SJSA1 (cell line): ENCODE results near the gene FARP1. TPM values are rescaled to one million over a fixed set of nuclear protein-coding genes. Genes with fewer than 3 reads are reported as not detected.

Source experiments
- DNase-seq, 2 experiments: peaks; one replicate each; pipeline ENCODE4 v3.0.0-alpha.2; 2015 to 2020; ENCODE audit warnings: low spot score in 2 of 2, low read depth in 1 of 2
- H3K27ac ChIP-seq: fragments of 250-450 bp; sonication (Bioruptor Pico); 2 replicates; pipeline ENCODE4 v1.5.1; 2020; ENCODE audit warnings: mild to moderate bottlenecking, moderate library complexity
- H3K27me3 ChIP-seq: fragments of 250-450 bp; sonication (Bioruptor Pico); replicated peaks from 2 replicates; pipeline ENCODE4 v1.5.1; 2020; ENCODE audit warnings: mild to moderate bottlenecking, moderate library complexity
- H3K36me3 ChIP-seq: fragments of 250-450 bp; sonication (Bioruptor Pico); 2 replicates; pipeline ENCODE4 v1.5.1; 2020; ENCODE audit warnings: mild to moderate bottlenecking
- H3K4me1 ChIP-seq: fragments of 250-450 bp; sonication (Bioruptor Pico); replicated peaks from 2 replicates; pipeline ENCODE4 v1.6.1; 2021; ENCODE audit warnings: mild to moderate bottlenecking
- H3K4me3 ChIP-seq: fragments of 250-450 bp; sonication (Bioruptor Pico); 2 replicates; pipeline ENCODE4 v1.5.1; 2020; ENCODE audit warnings: mild to moderate bottlenecking
- H3K9me3 ChIP-seq: fragments of 250-450 bp; sonication (Bioruptor Pico); replicated peaks from 2 replicates; pipeline ENCODE4 v1.5.1; 2020; ENCODE audit warnings: mild to moderate bottlenecking
- total RNA-seq: library from RNA; depleted of rRNA; stranded (reverse); fragments of >200 nt; shearing (Covaris generic); gene quantifications from 2 replicates; pipeline ENCODE4 v1.2.3, GENCODE V29; 2014

The FARP1 gene
- total RNA-seq, 1 experiment from 2014 or later, result 31.3 TPM

DNA sequence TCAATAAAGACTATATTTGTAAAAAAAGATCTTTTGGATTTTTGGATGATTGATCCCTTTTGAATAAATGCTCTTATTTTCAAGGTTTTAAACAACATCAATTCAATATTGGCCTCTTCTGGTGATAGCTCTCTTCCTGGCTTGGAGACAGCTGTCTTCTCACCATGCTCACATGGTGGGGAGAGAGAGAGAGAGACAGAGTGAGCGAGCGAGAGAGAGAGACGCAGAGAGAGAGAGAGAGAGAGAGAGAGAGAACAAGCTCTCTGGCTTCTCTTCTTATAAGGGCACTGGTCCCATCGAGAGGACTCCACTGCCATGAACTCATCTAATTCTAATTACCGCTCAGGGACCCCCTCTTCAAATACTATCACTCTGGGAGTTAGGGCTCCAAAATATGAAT is 32.1 kb upstream of the FARP1 start:
- Histone ChIP-seq H3K9me3 (no peaks in the 10 kb centered on the region), H3K27ac (no peak overlapping the region), H3K4me1 (no peaks in the 10 kb centered on the region), H3K4me3 (no peak overlapping the region), H3K36me3 (no peaks in the 10 kb centered on the region), H3K27me3 (no peaks in the 10 kb centered on the region)
- no peak for DNase-seq

DNA sequence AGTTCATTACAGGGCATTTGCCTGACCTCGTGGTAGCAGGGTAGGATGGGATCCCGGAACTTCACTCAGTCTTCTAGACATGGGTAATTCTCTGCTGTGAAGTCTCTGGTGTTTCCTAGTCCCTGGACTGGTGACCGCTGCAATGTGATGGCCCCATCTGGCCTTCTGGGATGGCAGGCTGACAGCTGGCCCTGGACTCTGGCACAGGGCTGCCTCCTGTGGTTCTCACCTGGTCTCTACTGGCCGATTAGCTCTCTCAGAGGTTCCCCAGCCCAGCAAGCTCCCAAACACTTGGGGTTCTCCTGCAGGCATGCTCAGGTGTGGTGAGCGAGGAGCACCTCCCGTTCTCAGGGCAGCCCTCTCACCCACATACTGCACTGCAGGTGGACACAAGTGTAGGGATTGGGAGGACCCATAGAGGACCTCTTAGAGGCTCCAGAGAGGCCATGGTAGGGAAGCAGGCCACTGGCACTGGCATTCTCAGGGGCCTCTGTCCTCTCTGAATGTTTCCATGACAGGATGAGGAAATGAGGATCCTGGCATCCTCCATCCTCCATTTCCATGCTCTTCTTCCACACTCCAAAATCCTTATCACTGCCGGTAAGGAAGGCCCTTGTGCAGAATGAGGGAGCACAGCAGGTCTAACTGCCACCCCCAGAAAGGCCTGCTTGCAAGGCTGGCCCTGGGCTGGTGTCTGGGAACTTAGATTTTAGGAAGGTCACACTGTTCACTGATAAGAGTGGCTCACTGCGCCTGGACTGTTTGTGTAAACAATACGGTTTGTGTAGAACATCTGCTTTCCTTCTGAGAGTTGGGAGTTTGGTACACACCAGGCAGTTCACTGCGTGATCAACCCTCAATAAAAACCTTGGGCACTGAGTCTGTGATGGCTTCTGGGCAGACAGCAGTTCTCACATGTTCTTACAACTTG is 31.5 kb upstream of the FARP1 start:
- H3K4me1 ChIP-seq, result no peaks in the 10 kb centered on the region
- H3K4me3 ChIP-seq, result no peak overlapping the region

DNA sequence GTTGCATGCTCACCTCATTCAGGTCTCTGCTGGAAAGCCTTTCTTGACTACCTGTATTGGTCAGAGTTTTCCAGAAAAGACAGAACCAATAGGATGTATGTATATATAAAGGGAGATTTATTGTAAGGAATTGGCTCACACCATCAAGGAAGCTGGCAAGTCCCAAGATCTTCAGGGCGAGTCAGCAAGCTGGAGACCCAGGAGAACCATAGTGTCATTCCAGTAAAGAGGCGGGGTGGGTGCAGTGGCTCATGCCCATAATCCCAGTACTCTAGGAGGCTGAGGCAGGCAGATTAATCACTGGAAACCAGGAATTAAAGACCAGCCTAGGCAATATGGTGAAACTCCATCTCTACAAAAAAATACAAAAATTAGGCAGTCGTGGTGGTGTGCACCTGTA is 30.4 kb upstream of the FARP1 start:
- no peaks in the 10 kb centered on the region for H3K9me3 ChIP-seq
- no peaks in the 10 kb centered on the region for H3K36me3 ChIP-seq
- no peak overlapping the region for H3K4me3 ChIP-seq
- DNase-seq, result no peak
- H3K27me3 ChIP-seq, result no peaks in the 10 kb centered on the region
- no peak overlapping the region for H3K27ac ChIP-seq
- no peaks in the 10 kb centered on the region for H3K4me1 ChIP-seq

More for the DNA sequence above, 31.5 kb upstream of the FARP1 start:
- H3K27ac ChIP-seq, result no peak overlapping the region
- no peaks in the 10 kb centered on the region for H3K27me3 ChIP-seq
- no peak for DNase-seq
- no peaks in the 10 kb centered on the region for H3K9me3 ChIP-seq
- H3K36me3 ChIP-seq, result no peaks in the 10 kb centered on the region

DNA sequence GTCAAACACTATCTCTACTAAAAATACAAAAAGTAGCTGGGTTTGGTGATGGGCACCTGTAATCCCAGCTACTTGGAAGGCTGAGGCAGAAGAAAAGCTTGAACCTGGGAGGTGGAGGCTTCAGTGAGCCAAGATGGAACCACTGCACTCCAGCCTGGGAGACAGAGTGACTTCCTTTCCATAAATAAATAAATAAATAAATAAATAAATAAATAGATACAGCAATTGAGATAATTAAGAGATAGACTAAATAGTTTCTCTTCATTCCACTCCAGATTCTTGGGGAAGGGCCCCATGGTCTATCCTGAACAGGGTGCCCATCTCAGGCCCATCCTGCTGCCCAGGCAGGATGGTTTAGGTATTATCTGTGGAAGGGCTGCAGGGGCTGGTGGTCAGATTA is 24.0 kb upstream of the FARP1 start:
- no peak for DNase-seq
- H3K4me3 ChIP-seq, result no peak overlapping the region
- no peaks in the 10 kb centered on the region for H3K4me1 ChIP-seq
- no peaks in the 10 kb centered on the region for H3K27me3 ChIP-seq
- H3K9me3 ChIP-seq, result no peaks in the 10 kb centered on the region
- no peak overlapping the region for H3K27ac ChIP-seq
- H3K36me3 ChIP-seq, result no peaks in the 10 kb centered on the region

DNA sequence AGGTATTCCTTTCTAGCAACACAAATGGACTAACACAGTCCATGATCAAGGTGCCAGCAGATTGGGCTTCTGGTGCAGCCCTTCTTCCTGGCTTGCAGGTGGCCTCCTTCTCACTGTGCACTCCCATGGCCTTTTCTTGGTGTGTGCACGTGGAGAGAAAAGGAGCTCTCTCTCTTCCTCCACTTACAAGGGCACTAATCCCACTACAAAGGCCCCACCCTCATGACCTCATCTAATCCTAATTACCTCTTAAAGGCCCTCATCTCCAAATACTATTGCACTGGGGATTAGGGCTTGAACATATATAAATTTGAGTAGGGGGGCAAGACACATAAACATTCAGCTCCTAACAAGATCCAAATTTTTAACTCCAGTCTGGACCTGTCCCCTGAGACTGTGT is 19.7 kb upstream of the FARP1 start:
- no peaks in the 10 kb centered on the region for H3K4me1 ChIP-seq
- no peaks in the 10 kb centered on the region for H3K36me3 ChIP-seq
- no peak overlapping the region for H3K27ac ChIP-seq
- no peak for DNase-seq
- no peak overlapping the region for H3K4me3 ChIP-seq
- no peaks in the 10 kb centered on the region for H3K9me3 ChIP-seq
- no peaks in the 10 kb centered on the region for H3K27me3 ChIP-seq

DNA sequence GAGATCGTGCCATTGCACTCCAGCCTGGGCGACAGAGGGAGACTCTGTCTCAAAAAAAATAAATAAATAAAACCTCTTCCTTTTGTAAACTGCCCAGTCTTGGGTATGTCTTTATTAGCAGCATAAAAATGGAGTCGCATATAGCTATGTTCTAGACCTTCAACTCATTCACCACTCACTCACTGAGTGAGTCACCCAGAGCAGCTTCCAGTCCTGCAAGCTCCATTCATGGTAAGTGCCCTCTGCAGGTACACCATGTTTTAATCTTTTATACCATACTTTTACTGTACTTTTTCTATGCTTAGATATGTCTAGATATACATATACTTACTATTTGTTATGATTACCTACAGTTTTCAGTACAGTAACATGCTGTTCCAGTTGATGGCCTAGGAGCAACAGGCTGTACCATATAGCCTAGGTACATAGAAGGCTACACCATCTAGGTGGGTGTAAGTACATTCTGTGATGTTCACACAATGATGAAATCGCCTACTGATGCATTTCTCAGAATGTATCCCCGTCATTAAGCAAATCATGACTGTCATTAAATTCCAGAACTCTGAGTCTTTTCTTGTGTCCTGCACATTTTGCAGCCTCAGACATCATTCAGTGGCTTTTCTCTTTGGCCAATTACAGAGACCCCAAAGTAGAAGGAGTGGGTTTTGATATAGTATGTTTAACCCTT is 13.7 kb upstream of the FARP1 start:
- Histone ChIP-seq H3K9me3 (no peaks in the 10 kb centered on the region), H3K27me3 (no peaks in the 10 kb centered on the region), H3K4me1 (no peaks in the 10 kb centered on the region), H3K4me3 (no peak overlapping the region), H3K27ac (no peak overlapping the region), H3K36me3 (no peaks in the 10 kb centered on the region)
- no peak for DNase-seq

DNA sequence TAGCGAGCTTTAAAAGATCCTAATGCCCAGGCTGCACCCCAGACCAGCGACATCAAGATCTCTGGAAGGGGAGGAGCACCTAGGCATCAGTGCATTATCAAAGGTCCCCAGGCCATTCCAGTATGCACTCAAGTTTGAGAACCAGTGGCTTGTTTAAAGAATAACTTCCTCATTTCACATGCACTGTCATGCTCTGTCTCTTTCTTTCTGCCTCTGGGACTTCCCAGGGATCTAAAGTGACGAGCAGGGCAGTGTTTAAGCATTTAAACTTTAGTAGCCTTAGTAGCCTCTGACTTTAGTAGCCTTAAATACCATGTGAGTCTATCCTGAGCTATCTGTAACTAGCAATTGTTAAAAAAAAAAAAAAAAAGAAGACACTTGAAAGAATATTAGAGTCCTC is 8.9 kb upstream of the FARP1 start:
- H3K4me1 ChIP-seq, result no peaks in the 10 kb centered on the region
- no peak for DNase-seq

DNA sequence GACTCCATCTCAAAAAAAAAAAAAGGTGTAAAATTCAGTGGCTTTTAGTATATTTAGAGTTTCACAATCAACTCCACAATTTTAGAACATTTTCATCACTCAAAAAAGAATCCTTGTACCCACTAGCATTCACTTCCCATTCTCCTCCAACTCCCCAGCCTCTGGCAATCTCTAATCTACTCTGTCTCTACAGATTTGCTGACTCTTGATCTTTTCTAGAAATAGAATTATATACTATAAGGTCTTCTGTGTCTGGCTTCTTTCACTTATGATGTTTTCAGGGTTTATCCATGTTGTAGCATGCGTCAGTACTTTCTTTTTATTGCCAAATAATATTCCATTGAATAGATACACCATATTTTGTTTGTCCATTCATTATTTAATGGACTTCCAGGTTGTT is 8.0 kb upstream of the FARP1 start:
- Histone ChIP-seq H3K4me3 (no peak overlapping the region), H3K27me3 (no peaks in the 10 kb centered on the region), H3K9me3 (no peaks in the 10 kb centered on the region), H3K4me1 (no peaks in the 10 kb centered on the region), H3K36me3 (no peaks in the 10 kb centered on the region), H3K27ac (no peak overlapping the region)
- DNase-seq, result no peak

More for the DNA sequence above, 8.9 kb upstream of the FARP1 start:
- Histone ChIP-seq H3K9me3 (no peaks in the 10 kb centered on the region), H3K36me3 (no peaks in the 10 kb centered on the region), H3K27ac (no peak overlapping the region), H3K27me3 (no peaks in the 10 kb centered on the region), H3K4me3 (no peak overlapping the region)

DNA sequence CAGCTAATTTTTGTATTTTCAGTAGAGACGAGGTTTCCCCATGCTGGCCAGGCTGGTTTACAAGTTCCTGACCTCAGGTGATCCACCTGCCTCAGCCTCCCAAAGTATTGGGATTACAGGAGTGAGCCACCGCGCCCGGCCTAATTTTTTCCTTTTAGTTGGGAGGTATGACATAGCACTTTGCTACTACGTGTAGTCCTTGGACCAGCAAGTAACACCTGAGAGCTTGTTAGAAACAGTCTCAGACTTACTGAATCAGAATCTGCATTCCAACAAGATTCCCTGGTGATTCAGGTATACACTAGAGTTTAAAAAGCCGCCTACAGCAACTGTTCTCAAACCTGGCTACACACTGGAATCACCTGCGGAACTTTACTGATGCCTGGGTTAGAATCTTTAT is 1.8 kb upstream of the FARP1 start:
- Histone ChIP-seq H3K4me3 (no peak overlapping the region), H3K27ac (no peak overlapping the region), H3K27me3 (no peaks in the 10 kb centered on the region), H3K36me3 (peaks cover 9% of the 10 kb centered on the region), H3K9me3 (0 out of 2 replicates have a peak, but pooled peaks cover 4% of the 10 kb centered on the region), H3K4me1 (peaks cover 20% of the 10 kb centered on the region)
- no peak for DNase-seq

DNA sequence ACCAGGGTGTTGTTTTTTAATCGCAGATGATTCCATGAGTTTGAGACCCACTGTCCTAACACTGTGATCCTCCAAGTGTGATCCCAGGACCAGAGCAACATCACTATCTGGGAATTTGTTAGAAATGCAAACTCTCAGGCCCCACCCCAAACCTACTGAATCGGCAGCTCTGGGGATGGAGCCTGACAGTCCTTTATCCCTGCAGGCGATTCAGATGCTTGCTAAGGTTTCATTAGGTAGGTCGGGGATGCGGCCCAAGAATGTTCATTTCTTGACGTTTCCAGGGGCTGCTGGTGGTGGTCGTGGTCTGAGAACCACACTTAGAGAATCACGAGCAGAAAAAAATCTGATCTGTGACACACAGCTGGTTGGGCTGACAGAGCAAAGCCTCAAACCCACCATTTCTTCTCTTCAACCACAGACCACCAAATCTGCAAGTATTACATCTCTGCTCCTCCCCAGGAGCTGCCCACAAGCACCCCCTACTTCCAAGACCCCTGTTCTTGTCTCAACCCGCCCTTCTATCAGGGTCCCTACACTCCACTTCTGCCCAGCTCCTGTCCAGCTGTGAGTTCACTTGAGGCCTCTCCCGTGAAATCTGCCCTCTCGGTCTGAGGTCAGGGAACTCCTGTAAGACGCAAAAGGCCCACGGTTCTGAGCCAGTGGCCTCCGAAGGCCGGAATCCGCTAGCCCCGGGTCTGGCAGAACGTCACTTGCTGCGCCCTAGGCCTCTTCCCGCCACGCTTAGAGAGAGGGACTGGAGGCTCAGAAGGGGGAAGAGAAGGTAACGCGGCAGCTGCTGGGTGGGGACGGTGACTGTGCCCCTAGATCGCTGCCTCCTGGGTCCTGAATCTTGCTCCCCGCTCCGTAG is 1.1 kb upstream of the FARP1 start:
- Histone ChIP-seq H3K36me3 (peaks cover 9% of the 10 kb centered on the region), H3K4me1 (peaks cover 27% of the 10 kb centered on the region), H3K4me3 (no peak overlapping the region)

DNA sequence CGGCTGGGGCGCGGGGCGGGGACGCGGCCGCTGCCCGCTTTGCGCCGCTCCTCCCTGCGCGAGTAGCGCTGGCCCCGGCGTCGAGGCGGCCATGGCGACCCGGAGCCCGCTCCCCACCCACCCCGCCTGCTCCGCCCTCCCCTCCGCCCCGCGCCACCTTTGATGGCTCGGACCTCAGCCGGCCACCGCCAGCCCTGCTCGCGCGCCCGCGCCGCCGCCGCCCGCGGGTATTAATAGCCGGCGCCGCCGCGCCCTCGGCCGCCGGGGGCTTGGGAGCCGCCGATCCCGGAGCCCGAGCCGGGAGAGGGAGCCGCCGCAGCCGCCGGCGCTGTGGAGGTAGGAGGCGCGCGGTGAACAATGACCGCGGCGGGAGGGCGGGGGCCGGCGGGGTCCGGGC is 261 bp downstream of the FARP1 start:
- Histone ChIP-seq H3K4me1 (peaks cover 27% of the 10 kb centered on the region), H3K27me3 (no peaks in the 10 kb centered on the region), H3K9me3 (0 out of 2 replicates have a peak, but pooled peaks cover 4% of the 10 kb centered on the region), H3K27ac (peak overlapping the region; percentile 42), H3K4me3 (peak overlapping the region; percentile 95), H3K36me3 (peaks cover 9% of the 10 kb centered on the region)
- no peak for DNase-seq

More for the DNA sequence above, 1.1 kb upstream of the FARP1 start:
- Histone ChIP-seq H3K27ac (no peak overlapping the region), H3K27me3 (no peaks in the 10 kb centered on the region), H3K9me3 (0 out of 2 replicates have a peak, but pooled peaks cover 4% of the 10 kb centered on the region)
- DNase-seq, result no peak

DNA sequence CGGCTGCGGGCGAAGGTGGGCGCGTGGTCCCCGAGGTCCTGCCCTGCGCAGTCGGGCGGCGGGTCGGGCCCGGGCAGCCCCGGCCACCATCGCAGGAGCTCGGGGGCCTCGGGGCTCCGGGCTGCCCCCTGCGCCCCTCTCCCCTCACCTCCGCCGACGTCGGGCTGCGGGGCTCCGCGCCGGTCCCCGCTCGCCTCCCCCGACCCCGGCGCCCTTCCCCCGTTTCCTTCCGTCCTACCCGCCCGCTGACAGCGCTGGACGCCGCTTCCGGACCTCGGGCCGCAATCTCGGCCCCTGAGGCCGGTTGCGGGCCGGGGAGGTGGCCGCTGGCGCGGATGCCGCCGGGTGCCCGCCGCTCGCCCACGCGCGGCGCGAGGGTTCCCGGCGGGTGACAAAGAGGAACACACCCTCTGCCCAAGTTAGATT is 720 bp downstream of the FARP1 start:
- no peaks in the 10 kb centered on the region for H3K27me3 ChIP-seq
- H3K4me3 ChIP-seq, result peak overlapping the region; percentile 95
- H3K36me3 ChIP-seq, result peaks cover 9% of the 10 kb centered on the region
- peak overlapping the region; percentile 42 for H3K27ac ChIP-seq
- peaks cover 27% of the 10 kb centered on the region for H3K4me1 ChIP-seq
- DNase-seq, result no peak
- H3K9me3 ChIP-seq, result 0 out of 2 replicates have a peak, but pooled peaks cover 4% of the 10 kb centered on the region

DNA sequence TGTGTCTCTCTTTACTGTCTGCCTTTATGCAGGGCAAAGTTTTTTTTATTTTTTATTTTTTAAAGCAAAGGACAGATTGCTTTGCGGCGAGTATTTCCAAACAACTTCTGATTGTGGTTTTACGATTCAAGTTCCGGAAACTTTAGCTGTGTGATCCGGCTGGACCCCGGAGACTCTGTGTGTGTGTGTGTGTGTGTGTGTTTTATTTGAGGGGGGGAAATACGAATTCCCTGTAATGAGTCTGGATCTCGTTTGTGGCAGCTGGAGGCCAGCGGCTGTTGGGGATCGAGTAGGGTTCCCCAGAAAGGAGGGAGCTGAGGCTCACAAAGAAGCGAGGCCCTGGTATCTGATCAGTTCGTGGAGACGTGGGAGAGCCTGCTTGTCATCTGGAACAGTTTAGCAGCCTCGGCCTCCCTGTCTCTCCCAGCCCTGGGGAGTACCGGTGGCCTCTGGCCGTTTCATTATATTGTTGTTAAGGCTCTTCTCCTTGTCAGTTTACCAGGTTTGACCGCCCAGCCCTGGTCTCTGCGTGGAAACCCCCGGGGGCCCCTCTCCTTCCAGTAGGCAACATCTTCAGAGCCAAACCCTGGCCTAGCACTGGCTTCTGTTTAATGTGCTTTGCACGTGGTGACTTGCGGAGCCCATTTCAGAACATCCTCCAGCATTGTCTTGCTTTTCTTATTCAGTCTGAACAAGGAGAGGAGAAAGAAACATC is 1.3 kb downstream of the FARP1 start:
- H3K4me3 ChIP-seq, result peak overlapping the region; percentile 95
- peak in 1 of 2 experiments; percentile 54 for DNase-seq

More for the DNA sequence above, 1.3 kb downstream of the FARP1 start:
- 0 out of 2 replicates have a peak, but pooled peaks cover 4% of the 10 kb centered on the region for H3K9me3 ChIP-seq
- peaks cover 14% of the 10 kb centered on the region for H3K36me3 ChIP-seq
- H3K27me3 ChIP-seq, result no peaks in the 10 kb centered on the region
- peak overlapping the region; percentile 42 for H3K27ac ChIP-seq
- H3K4me1 ChIP-seq, result peaks cover 27% of the 10 kb centered on the region
